Renal cortical epithelial cell (primary cell): ENCODE measurements around the gene FOXK2. TPM values are rescaled to one million over a fixed set of nuclear protein-coding genes. Genes with fewer than 3 reads are reported as not detected.

Experiments used
- DNase-seq: peaks from one replicate; pipeline ENCODE4 v3.0.0-alpha.2; 2011; ENCODE audit warnings: low read depth
- total RNA-seq: library from RNA; depleted of rRNA; stranded (reverse); fragments of >200 nt; gene quantifications from 2 replicates; pipeline ENCODE4 v1.2.3, GENCODE V29; 2014

Gene FOXK2
- total RNA-seq, 1 donor from 2014 or later, result 35.5 TPM

DNA sequence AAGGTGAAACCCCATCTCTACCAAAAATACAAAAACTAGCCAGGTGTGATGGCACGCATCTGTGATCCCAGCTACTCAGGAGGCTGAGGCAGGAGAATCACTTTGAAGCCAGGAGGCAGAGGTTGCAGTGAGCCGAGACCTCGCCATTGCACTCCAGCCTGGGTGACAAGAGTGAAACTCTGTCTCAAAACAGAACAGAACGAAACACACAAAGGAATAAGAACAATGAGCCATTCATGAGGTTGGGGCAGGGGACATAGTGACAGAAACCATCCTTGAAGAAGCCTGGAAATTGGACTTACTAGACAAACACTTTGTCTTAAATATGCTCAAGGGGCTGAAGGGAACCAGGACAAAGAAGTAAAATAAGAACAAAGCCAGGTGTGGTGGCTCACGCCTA, 89.3 kb downstream of the FOXK2 start:
- no peak for DNase-seq

GRCh38 chr17:82609655-82610054, 90.1 kb downstream of the FOXK2 start:
- DNase-seq, result no peak

GRCh38 chr17:82611140-82612058, 91.9 kb downstream of the FOXK2 start:
- no peak for DNase-seq

DNA sequence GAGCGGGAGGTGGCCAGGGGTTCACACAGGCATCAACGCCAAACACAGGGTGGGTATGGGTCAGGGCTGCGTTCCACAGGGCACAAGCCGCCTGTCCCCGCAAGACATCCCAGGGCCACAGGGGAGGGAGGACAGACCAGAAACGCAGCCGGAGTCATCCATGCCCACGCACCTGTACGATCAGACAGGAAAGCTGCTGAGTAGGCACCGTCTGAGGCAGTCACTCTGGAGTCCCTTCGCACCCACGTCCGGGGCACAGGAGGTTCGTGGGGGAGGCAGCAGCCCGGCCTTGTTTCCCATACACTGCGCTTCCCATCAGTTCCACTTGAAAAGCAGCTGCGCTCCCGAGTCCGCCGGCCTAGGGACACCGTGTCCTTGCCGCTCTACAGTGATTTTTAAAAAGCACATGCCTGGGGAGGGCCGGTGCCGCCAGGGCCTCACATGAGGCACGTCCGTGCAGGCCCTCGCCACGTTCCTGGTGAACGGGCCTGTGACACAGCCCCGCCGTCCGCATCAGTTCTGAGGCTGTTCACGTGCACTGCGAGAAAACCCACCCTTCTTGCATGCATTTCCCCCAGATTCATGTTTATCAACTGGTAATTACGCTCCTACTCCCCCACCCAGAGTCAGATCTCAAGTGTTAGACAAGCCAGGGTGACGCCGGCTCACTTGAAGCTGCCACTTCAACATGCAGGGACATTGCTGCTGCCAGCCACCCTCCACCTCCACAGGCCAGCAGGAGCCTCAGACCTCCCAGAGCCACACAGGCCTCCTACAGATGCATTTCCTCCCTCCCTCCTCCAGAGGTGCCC, 94.0 kb downstream of the FOXK2 start:
- DNase-seq, result no peak

- no peak for DNase-seq
Observed at GRCh38 chr17:82614095-82614631, 94.6 kb downstream of the FOXK2 start.

- DNase-seq, result no peak
Observed at GRCh38 chr17:82615084-82616020, 95.8 kb downstream of the FOXK2 start.

DNA sequence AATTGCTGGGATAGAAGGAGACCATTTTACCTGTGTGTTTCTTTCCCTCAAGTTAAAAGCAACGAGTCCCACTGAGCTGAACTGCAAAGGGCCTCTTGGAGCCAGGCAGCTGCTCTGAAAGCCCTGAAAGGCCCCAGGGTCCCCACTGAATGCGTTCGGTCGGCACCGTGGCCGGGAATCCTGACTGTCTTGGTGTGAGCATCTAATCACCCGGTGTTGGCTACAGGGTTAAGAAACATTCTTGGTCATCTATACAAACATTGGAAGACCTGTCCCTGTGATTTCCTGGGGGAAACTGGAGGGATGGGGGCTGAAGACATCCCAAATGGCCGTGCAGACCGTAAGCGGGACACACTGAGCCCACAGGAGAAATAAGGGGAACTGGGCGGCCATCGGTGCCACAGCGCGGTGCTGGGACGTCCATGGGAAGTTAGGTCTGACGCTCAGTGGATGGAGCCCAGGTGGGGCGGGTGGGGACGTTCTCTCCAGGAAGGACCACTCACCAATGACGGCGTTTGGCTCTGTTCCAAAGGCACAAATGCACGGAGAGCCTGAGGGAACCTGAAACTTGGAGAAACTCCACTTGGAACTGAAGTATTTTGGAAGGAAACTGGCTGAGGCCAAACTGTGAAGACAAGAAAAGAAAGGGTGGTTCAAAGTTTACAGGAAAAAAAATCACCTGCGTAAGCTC, 96.6 kb downstream of the FOXK2 start:
- DNase-seq, result no peak

GRCh38 chr17:82619211-82619610, 99.7 kb downstream of the FOXK2 start:
- DNase-seq, result no peak

- DNase-seq, result no peak
Observed at GRCh38 chr17:82619641-82620040, 100.1 kb downstream of the FOXK2 start.

GRCh38 chr17:82623707-82624106, 104.2 kb downstream of the FOXK2 start:
- no peak for DNase-seq

DNA sequence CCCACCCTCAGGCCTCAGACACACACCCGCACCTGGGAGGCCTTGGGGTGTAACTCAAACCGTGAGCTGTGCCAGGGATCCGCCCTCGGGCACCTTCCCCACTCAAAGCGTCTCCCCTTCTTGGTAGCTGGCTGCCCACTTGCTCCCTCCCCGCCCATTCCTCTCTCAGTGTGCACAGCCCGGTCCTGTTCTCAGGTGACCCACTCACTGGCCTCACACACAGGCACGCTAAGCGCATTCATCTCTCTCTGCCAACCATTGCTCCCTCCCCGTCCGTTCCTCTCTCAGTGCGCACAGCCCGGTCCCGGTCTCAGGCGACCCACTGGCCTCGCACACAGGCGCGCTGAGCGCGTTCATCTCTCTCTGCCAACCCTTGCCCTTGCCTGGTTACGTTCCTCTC, 107.9 kb downstream of the FOXK2 start:
- no peak for DNase-seq

DNA sequence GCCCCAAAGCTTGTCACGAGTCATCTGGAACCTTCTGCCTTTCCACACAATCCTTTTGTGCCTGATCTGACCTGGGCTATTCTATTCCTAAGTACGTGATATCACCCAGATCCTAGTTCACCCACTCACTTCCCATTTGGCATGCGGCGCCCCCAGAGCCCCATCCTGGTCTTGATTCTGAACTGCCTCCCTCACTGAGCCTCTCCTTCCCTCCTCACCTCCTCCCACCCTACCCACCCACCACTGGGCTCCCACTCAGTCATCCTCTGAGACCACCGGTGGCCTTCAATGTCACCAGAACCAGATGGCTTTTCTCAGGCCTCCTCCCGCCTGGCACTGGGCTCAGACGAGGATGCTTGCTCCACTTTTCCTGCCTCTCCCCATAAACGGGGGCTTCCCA, 110.2 kb downstream of the FOXK2 start:
- no peak for DNase-seq

DNA sequence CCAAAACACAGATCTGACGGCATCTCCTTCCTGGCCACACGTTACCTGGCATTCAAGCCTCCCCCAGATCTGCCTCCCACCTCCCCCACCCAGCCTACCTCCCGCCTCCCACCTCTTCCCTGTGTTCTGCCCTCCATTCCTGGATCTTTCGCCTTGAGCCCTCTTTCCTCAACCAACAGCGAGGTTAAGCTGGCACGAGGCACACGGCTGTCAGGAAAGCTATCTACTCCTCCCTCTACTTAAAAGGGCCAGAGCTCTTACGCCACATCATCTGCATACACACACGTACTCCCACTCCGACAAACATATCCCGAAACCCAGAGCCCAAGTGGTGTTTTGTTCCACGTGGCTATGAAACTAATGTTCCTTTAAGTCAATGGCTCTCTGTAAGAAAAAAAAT, 110.7 kb downstream of the FOXK2 start:
- no peak for DNase-seq

DNA sequence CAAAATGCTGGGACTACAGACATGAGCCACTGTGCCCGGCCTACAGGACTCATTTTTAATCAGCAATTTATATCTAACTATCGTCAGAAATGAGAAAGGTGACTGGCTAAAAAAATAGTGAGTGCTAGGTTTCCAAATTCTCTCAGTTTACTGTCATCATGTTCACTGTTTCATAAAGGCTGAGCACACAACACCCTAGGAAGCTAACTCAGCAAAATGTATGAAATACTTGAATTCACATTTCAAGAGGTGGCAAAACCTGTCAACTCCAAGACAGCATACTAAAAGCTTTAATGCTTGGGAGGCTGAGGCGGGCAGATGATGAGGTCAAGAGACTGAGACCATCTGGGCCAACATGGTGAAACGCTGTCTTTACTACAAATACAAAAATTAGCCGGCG, 112.0 kb downstream of the FOXK2 start:
- no peak for DNase-seq

- no peak for DNase-seq
Observed at GRCh38 chr17:82632451-82632850, 112.9 kb downstream of the FOXK2 start.

- no peak for DNase-seq
Observed at GRCh38 chr17:82633343-82633742, 113.8 kb downstream of the FOXK2 start.

DNA sequence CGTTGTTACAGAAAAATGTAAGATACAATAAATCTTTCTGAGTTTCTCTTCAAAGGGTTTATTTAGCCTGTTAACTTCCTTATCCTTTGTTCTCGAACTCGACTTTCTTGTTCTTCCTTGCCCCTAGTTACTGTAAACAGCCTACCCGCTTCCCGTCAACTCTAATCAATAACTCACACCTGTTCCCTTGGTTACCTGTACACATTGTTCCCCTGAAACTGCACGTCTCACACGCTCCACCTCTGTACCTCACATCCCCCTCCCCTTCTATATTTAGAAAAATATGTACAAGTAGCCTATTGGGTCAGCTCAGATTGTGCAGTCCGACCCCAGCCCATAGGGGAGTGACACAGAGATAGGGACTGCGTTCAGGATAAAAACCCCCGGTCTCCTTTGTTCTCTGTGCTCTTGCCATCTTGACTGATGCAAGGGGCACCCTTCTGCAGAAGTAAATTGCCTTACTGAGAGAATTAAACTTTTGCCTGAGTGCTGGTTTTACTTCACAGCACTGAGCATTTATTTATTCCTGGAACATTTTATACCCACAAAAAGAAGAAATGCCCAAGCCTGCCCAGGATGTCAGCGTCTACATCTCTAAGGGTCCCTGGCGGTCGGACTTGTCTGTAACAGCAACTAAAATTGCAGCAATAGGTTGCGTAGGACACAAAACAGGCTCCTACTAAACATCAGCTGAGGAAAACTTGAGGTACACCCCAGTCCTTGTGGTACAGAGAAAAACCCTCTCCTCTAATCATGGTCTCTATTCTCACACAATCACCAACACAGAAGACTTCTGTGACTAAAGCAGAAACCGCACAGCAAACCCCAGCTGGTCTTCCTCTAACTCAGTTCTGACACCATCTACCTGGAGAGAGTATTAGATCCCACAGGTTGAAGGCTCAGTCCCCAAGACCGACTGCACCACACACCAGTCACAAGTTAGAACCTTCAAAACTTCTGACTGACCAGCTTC, 117.4 kb downstream of the FOXK2 start:
- DNase-seq, result peak; percentile 40

GRCh38 chr17:82638183-82638773, 118.7 kb downstream of the FOXK2 start:
- DNase-seq, result no peak

- no peak for DNase-seq
Observed at GRCh38 chr17:82639628-82640027, 120.1 kb downstream of the FOXK2 start.
